Stimulated activated CD4-positive, alpha-beta T cell treated with anti-CD3 and anti-CD28 coated beads, Interleukin-12 subunit alpha, Interleukin-12 subunit beta, amount 100 ng/mL, for 48 hours (primary cell): Measurements from ENCODE around the gene EXOG.

ENCODE experiments used
- DNase-seq, 3 donors: peaks; one replicate each; pipeline ENCODE4 v3.0.0-alpha.2; 2020; ENCODE audit warnings: low read depth in 2 of 3, low spot score in 1 of 3

Gene EXOG

GRCh38 chr3:38496131-38496910 is at the start of gene EXOG:
EXOG (plus strand) TSS chr3:38496340; CDS start chr3:38496368, 28 bp downstream.
- DNase-seq: peak; percentile 92 to 95 (median 93)

GRCh38 chr3:38446812-38447211 is 49.3 kb upstream of the EXOG start:
- no peak for DNase-seq

GRCh38 chr3:38450853-38451252 is 45.3 kb upstream of the EXOG start:
- no peak for DNase-seq

GRCh38 chr3:38453075-38453912 is 42.8 kb upstream of the EXOG start, which contains the start of gene ACVR2B:
ACVR2B (plus strand) TSS chr3:38453890; CDS start chr3:38454323, 433 bp downstream.
- DNase-seq: peak; percentile 38 to 66 (median 66)

GRCh38 chr3:38453913-38454177 is 42.3 kb upstream of the EXOG start:
- no peak for DNase-seq

- DNase-seq: peak in 1 of 3 donors; percentile 18
Measured at GRCh38 chr3:38454178-38454883, 41.8 kb upstream of the EXOG start.

- peak in 1 of 3 donors; percentile 27 for DNase-seq
Measured at GRCh38 chr3:38454884-38455638, 41.1 kb upstream of the EXOG start.

- no peak for DNase-seq
Measured at GRCh38 chr3:38455639-38456430, 40.3 kb upstream of the EXOG start.

GRCh38 chr3:38457111-38458003 is 38.8 kb upstream of the EXOG start:
- no peak for DNase-seq

GRCh38 chr3:38458796-38459498 is 37.2 kb upstream of the EXOG start:
- no peak for DNase-seq

- no peak for DNase-seq
Measured at GRCh38 chr3:38459499-38460048, 36.6 kb upstream of the EXOG start.

GRCh38 chr3:38460377-38461270 is 35.5 kb upstream of the EXOG start:
- no peak for DNase-seq

GRCh38 chr3:38465588-38466154 is 30.5 kb upstream of the EXOG start:
- DNase-seq: no peak

- no peak for DNase-seq
Measured at GRCh38 chr3:38468765-38469164, 27.4 kb upstream of the EXOG start.

GRCh38 chr3:38469852-38470251 is 26.3 kb upstream of the EXOG start:
- no peak for DNase-seq

GRCh38 chr3:38471260-38471857 is 24.8 kb upstream of the EXOG start:
- DNase-seq: no peak

GRCh38 chr3:38472342-38472741 is 23.8 kb upstream of the EXOG start:
- DNase-seq: no peak
